ENCODE measurements around the gene CSF3R.

DNA sequence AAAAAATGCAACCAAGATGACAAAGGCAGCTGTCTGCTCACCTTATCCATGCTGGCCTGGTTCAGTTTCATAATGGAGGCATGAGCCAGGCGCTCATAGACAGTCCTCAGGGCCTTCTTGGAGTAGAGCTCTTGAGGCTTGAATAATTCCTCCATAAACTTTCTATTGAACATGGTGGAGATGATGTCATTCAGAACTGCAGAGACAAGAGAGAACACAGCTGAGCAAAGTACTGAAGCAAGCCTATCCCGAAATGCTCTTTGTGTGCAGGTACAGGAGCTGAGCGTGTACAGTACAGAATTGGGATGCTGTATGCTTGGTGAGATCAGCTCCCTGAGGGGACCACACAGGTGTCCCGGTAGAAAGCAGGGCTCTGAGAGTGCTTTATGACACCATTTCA lies 44.0 kb downstream of the CSF3R start:
- TF ChIP-seq EZH2 (IDR thresholded peaks at IDR 0.05; ENCODE audit: borderline replicate concordance): no peak
- TF ChIP-seq, protein P1, sequence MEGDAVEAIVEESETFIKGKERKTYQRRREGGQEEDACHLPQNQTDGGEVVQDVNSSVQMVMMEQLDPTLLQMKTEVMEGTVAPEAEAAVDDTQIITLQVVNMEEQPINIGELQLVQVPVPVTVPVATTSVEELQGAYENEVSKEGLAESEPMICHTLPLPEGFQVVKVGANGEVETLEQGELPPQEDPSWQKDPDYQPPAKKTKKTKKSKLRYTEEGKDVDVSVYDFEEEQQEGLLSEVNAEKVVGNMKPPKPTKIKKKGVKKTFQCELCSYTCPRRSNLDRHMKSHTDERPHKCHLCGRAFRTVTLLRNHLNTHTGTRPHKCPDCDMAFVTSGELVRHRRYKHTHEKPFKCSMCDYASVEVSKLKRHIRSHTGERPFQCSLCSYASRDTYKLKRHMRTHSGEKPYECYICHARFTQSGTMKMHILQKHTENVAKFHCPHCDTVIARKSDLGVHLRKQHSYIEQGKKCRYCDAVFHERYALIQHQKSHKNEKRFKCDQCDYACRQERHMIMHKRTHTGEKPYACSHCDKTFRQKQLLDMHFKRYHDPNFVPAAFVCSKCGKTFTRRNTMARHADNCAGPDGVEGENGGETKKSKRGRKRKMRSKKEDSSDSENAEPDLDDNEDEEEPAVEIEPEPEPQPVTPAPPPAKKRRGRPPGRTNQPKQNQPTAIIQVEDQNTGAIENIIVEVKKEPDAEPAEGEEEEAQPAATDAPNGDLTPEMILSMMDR (IDR thresholded peaks at IDR 0.05; ENCODE audit: poor library complexity): no peak
- TF ChIP-seq EZH2phosphoT487 (IDR thresholded peaks at IDR 0.05; ENCODE audit: low read depth, severe bottlenecking, unreplicated experiment): no peak

All from hepatocyte (in vitro differentiated cells).